Panc1 (cell line): ENCODE data around the gene SLC35D2.

ENCODE experiments used
- POLR2AphosphoS5 ChIP-seq: IDR thresholded peaks from 2 replicates; pipeline ENCODE4 v1.6.1; 2012; ENCODE audit warnings: mild to moderate bottlenecking, low read depth, low read length, moderate library complexity
- SIN3A ChIP-seq: IDR thresholded peaks from 2 replicates; pipeline ENCODE4 v1.6.1; 2012; ENCODE audit warnings: low read depth, mild to moderate bottlenecking, low read length, moderate library complexity, borderline replicate concordance; ENCODE audit not compliant: insufficient read depth
- TCF7L2 ChIP-seq: IDR thresholded peaks from 2 replicates; pipeline ENCODE4 v1.6.1; 2011; ENCODE audit warnings: mild to moderate bottlenecking, low read depth, low read length, inconsistent platforms
- TF ChIP-seq, protein P1 (sequence below): fragments of 450-650 bp; IDR thresholded peaks from 2 replicates; pipeline ENCODE4 v1.5.1; 2017; ENCODE audit warnings: mild to moderate bottlenecking
- TF ChIP-seq, protein P2 (sequence below), 2 experiments: IDR thresholded peaks; 2 replicates each; pipeline ENCODE4 v1.6.1; 2011 to 2012; ENCODE audit warnings: low read depth in 2 of 2, control low read depth in 1 of 2, low read length in 1 of 2, mild to moderate bottlenecking in 1 of 2, moderate library complexity in 1 of 2; ENCODE audit not compliant: insufficient read depth in 1 of 2

DNA sequence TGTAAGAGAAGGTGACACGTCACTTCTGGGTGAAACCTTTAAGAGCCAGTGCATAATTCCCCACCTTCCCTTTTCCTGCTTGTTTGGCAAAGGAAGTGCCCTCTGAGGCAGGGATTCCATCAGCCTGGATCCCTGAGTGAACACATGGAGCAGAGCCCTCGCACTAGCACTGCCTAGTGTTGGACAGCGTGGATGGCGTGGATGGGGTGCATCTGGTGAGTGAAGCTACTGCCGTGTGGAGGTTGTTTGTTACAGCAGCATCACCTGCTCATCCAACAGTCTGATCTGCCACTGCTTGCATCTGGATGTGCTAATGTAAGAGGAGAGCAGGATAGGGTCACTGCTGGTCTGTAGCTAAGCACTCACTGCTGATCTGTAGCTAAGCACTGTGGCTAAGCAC lies 35.2 kb downstream of the SLC35D2 start:
- TF ChIP-seq, protein P1, sequence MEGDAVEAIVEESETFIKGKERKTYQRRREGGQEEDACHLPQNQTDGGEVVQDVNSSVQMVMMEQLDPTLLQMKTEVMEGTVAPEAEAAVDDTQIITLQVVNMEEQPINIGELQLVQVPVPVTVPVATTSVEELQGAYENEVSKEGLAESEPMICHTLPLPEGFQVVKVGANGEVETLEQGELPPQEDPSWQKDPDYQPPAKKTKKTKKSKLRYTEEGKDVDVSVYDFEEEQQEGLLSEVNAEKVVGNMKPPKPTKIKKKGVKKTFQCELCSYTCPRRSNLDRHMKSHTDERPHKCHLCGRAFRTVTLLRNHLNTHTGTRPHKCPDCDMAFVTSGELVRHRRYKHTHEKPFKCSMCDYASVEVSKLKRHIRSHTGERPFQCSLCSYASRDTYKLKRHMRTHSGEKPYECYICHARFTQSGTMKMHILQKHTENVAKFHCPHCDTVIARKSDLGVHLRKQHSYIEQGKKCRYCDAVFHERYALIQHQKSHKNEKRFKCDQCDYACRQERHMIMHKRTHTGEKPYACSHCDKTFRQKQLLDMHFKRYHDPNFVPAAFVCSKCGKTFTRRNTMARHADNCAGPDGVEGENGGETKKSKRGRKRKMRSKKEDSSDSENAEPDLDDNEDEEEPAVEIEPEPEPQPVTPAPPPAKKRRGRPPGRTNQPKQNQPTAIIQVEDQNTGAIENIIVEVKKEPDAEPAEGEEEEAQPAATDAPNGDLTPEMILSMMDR: no peak
- TF ChIP-seq, protein P2, sequence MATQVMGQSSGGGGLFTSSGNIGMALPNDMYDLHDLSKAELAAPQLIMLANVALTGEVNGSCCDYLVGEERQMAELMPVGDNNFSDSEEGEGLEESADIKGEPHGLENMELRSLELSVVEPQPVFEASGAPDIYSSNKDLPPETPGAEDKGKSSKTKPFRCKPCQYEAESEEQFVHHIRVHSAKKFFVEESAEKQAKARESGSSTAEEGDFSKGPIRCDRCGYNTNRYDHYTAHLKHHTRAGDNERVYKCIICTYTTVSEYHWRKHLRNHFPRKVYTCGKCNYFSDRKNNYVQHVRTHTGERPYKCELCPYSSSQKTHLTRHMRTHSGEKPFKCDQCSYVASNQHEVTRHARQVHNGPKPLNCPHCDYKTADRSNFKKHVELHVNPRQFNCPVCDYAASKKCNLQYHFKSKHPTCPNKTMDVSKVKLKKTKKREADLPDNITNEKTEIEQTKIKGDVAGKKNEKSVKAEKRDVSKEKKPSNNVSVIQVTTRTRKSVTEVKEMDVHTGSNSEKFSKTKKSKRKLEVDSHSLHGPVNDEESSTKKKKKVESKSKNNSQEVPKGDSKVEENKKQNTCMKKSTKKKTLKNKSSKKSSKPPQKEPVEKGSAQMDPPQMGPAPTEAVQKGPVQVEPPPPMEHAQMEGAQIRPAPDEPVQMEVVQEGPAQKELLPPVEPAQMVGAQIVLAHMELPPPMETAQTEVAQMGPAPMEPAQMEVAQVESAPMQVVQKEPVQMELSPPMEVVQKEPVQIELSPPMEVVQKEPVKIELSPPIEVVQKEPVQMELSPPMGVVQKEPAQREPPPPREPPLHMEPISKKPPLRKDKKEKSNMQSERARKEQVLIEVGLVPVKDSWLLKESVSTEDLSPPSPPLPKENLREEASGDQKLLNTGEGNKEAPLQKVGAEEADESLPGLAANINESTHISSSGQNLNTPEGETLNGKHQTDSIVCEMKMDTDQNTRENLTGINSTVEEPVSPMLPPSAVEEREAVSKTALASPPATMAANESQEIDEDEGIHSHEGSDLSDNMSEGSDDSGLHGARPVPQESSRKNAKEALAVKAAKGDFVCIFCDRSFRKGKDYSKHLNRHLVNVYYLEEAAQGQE (IDR thresholded peaks at IDR 0.05; ENCODE audit: insufficient read depth in 1 of 2, low read depth in 2 of 2, low read length in 1 of 2): no peak
- TF ChIP-seq POLR2AphosphoS5: no peak
- TF ChIP-seq TCF7L2: no peak
- no peak for TF ChIP-seq SIN3A
